HG03439 (cell line): ENCODE measurements around the gene ASB9.
"Not testable (repeated sequence)": the region's sequence is repeated elsewhere in the genome, so short reads cannot be mapped to it uniquely, and the experiment has no call there.

Experiments used
- ATAC-seq: cut with Tn5 transposase; IDR thresholded peaks from one replicate; pipeline ENCODE4 v1.9.1; 2021; ENCODE audit warnings: mild to moderate bottlenecking, moderate library complexity; ENCODE audit not compliant: unreplicated experiment

ASB9 gene

GRCh38 chrX:15269618-15270521 is at the start of gene ASB9:
ASB9 (minus strand) TSS chrX:15270083; CDS start chrX:15269874, 209 bp downstream.
- ATAC-seq: no peak

DNA sequence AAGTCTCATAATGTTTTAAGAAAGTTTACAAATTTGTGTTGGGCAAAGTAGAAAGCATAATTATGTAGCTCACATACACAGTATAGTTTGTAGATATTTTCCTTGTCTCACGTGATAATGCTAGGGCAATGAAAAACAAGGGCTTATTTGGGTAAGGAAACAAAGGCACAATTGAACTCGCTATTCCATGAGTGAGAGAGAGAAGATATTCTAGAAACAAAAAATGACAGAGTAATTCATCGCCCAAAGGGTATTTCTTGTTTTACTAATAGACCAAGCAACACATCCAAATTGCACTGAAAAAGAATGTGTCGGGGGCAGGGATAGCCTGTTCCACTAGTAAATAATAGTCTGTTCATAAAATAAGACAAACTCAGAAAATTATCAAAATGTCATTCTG is 49.2 kb upstream of the ASB9 start:
- ATAC-seq: no peak

DNA sequence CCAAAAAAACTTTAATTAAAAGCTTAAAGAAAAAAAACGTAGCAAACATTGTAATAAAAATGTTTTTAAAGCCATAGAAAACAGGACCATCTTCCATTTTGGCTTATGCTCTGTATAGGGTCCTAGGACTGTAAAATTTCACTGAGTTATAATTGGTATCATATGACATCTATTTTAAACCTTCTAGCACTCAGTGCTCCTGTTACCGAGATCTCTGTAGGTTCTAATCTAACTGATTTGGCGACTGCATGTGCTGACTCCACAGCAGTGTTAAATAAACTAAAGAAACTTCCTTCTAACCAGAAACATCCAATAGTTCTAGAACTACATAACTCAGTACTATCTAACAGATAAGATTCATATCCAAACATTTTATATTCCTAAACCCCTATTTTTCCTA is 45.6 kb upstream of the ASB9 start, which contains the start of gene ASB11:
TSS of gene ASB11 (minus strand) at position 132 of the 400 bp plus-strand sequence. CDS start at position 97, 35 bp downstream.
- no peak for ATAC-seq

DNA sequence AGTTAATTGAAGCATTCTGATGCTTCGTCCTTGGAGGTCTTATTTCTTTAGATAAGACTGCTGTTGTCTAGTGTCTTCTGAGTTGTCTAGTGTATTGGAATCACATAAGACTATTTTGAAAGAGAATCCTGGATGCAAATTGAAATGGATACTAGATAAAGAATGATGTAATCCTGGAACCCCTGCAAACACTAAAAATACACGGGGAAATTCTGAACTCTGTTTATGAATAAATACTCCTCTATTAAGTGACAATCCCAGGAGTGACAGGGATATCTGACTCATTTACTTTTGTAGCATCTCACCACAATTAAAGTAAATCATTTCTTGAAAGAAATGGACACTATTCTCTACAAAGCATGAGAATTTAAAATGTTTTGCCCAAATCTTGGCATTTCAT is 44.6 kb upstream of the ASB9 start:
- ATAC-seq: no peak

GRCh38 chrX:15311119-15311518 is 41.2 kb upstream of the ASB9 start:
- ATAC-seq: no peak

DNA sequence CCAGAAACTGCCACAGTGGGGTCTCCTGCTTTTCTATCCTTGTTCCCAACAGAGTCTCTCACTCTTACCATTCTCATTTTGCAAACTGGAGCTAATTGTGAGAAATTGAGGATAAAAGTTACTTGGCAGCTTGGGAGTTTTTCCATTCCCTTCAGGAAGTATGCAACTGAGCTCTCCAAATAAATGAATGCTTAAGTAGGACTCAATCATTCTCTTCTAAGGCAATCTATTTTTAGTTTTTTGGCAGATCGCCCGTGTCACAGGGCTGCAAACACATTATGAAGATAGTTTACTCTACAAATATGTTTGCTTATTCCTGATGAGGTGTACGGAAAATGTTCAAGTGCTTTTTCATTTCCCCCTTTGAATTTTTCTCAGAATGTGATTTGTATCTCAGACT is 40.2 kb upstream of the ASB9 start:
- ATAC-seq: no peak

GRCh38 chrX:15305899-15306298 is 36.0 kb upstream of the ASB9 start:
- ATAC-seq: not testable (repeated sequence)

DNA sequence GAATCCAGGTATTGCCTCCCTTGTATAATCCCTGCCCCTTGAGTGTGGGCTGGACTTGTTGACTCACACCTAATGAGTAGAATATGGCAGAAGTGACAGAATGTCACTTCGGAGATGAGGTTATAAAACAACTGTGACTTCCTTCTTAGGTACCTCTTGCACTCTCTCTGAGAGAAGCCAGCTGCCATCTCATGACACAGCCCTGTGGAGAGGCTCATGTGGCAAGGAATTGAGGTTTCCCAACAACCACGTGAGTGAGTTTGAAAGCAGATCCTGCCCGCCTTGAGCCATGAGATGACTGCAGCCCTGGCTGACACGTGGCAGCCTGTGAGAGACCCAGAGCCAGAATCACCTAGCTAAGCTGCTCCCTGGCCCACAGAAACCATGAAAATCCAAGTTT is 32.0 kb upstream of the ASB9 start:
- ATAC-seq: no peak

GRCh38 chrX:15299941-15300851 is 30.3 kb upstream of the ASB9 start:
- ATAC-seq: no peak

- ATAC-seq: no peak
Observed at GRCh38 chrX:15298780-15299179, 28.9 kb upstream of the ASB9 start.

GRCh38 chrX:15298201-15298600 is 28.3 kb upstream of the ASB9 start:
- ATAC-seq: no peak

GRCh38 chrX:15293451-15293850 is 23.6 kb upstream of the ASB9 start:
- no peak for ATAC-seq

- no peak for ATAC-seq
Observed at GRCh38 chrX:15292861-15293260, 23.0 kb upstream of the ASB9 start.

GRCh38 chrX:15277604-15278003 is 7.7 kb upstream of the ASB9 start:
- no peak for ATAC-seq

DNA sequence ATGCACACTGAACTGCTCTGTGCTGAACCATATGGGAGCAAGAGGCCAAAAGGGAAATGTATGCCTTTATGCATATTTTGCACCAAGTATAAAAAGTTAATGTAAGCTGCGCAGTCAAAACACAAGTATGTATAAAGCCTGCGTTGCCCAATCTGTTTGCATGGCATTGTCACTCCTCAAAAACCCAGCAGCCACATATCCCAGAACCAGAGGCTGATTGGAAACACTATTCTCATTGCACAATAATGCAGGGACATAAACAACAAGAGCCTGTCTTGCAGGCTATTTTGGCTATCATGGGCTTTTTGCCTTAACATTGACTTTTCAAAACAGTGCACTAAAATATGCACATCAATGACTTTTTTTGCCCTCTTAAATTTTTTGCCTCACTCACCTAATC is 5.1 kb upstream of the ASB9 start:
- no peak for ATAC-seq

GRCh38 chrX:15273275-15273674 is 3.4 kb upstream of the ASB9 start:
- not testable (repeated sequence) for ATAC-seq

GRCh38 chrX:15271757-15272156 is 1.9 kb upstream of the ASB9 start:
- no peak for ATAC-seq

GRCh38 chrX:15269120-15269519 is 763 bp downstream of the ASB9 start:
- ATAC-seq: no peak

GRCh38 chrX:15254852-15255251 is 15.0 kb downstream of the ASB9 start:
- no peak for ATAC-seq

DNA sequence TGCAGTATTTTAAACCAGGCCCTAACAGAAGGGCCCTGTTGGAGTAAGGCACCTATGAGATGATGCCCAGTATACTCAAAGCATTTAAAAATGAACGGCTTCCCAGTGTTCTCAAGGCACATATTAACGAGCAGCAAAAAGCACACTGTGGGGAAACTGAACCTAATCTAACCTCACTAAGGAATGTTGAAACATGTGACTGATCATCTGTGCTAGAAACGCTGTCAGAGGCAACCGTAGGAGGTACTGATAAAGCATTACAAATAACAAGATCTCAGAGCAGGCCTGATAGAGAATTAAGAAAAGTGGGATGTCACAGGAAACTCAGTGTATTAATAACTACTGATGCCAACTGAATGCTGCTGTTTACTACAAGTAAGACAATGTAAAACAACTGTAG is 24.0 kb downstream of the ASB9 start:
- ATAC-seq: no peak

DNA sequence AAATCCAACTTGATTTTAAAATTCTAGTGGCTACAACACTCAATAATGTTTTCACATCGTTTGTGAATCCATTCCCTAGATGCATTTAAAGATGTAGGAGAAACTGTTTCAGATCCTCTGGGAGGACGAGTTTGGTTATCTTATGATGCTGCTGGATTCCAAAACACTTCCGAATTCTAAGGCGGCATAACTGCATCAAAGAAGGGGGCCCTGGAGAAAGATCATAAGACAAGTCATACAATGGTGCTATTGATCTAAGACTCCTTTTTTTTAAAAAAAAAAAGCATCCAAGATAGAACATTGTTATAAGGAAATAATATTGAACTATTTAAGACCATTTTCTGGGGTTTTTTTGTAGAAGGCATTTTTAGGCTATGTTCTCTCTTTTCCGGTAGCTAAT is 25.5 kb downstream of the ASB9 start:
- ATAC-seq: no peak
